Caco-2 (cell line): ENCODE results near the gene SIT1. TPM values are rescaled to one million over a fixed set of nuclear protein-coding genes. Genes with fewer than 3 reads are reported as not detected.
A peak's percentile ranks its signal among the peaks of the same experiment; 100 is the strongest.
"Not testable (repeated sequence)": the region's sequence is repeated elsewhere in the genome, so short reads cannot be mapped to it uniquely, and the experiment has no call there.

Experiments
- BruUV-seq: library from RNA; stranded (reverse); fragments of 400-500 nt; replicated peaks from 2 replicates; lab custom pipeline; 2021; lab: Mats Ljungman, UMichigan
- CTCF ChIA-PET: fragments of 300-600 bp; sonication (Branson Sonifier 250); formaldehyde crosslinking; loops from one replicate; lab custom pipeline; 2022; ENCODE audit warnings: antibody characterized with exemption; lab: Charles Lee
- POLR2A ChIA-PET: fragments of 300-600 bp; sonication (Branson Sonifier 250); formaldehyde crosslinking; loops from one replicate; lab custom pipeline; 2022; ENCODE audit warnings: antibody characterized with exemption; lab: Charles Lee
- DNase-seq, 2 experiments: peaks; one replicate each; pipeline versions ENCODE4 v3.0.0 to v3.0.0-alpha.2; 2020 to 2022
- H3K27me3 ChIP-seq: replicated peaks from 2 replicates; pipeline ENCODE4 v1.6.0; 2011; ENCODE audit warnings: low read length; ENCODE audit not compliant: control insufficient read depth, insufficient read depth
- H3K36me3 ChIP-seq: 2 replicates; pipeline ENCODE4 v1.5.1; 2011; ENCODE audit warnings: low read length; ENCODE audit not compliant: control insufficient read depth, insufficient read depth
- H3K4me1 ChIP-seq: fragments of 250-450 bp; sonication (Bioruptor Pico); 2 replicates; pipeline ENCODE4 v1.5.1; 2020; ENCODE audit warnings: mild to moderate bottlenecking
- H3K4me3 ChIP-seq: 2 replicates; pipeline ENCODE4 v1.5.1; 2011; ENCODE audit warnings: low read depth, mild to moderate bottlenecking, control low read depth, low read length
- H3K9me3 ChIP-seq: fragments of 250-450 bp; sonication (Bioruptor Pico); 2 replicates; pipeline ENCODE4 v1.5.1; 2020; ENCODE audit warnings: mild to moderate bottlenecking, moderate library complexity
- H3K27ac Mint-ChIP-seq: one replicate; pipeline ENCODE4 v1.8.0; 2022; ENCODE audit warnings: mixed read lengths; ENCODE audit not compliant: unreplicated experiment
- H3K27me3 Mint-ChIP-seq: one replicate; pipeline ENCODE4 v1.8.0; 2022; ENCODE audit warnings: mixed read lengths; ENCODE audit not compliant: insufficient read depth, unreplicated experiment
- H3K36me3 Mint-ChIP-seq: one replicate; pipeline ENCODE4 v1.8.0; 2022; ENCODE audit warnings: mild to moderate bottlenecking, mixed read lengths; ENCODE audit not compliant: insufficient read depth, unreplicated experiment
- H3K4me1 Mint-ChIP-seq: one replicate; pipeline ENCODE4 v1.8.0; 2022; ENCODE audit warnings: low read depth, mixed read lengths; ENCODE audit not compliant: unreplicated experiment
- H3K4me3 Mint-ChIP-seq: one replicate; pipeline ENCODE4 v1.8.0; 2022; ENCODE audit warnings: mild to moderate bottlenecking, moderate library complexity, mixed read lengths; ENCODE audit not compliant: unreplicated experiment
- H3K9me3 Mint-ChIP-seq: one replicate; pipeline ENCODE4 v1.8.0; 2022; ENCODE audit warnings: mixed read lengths; ENCODE audit not compliant: unreplicated experiment
- intact Hi-C: fragments of 100-400 bp; cut with micrococcal nuclease; formaldehyde crosslinking; loops from one replicate; pipeline ENCODE4 v1.10.0; 2022; ENCODE audit not compliant: unreplicated experiment
- total RNA-seq: library from RNA; stranded (reverse); gene quantifications from 2 replicates; pipeline ENCODE4 v1.2.3, GENCODE V29; 2022
- TF ChIP-seq, protein P1 (sequence below), 2 experiments: fragments of 200-600 bp in 1 of 2; IDR thresholded peaks; 1 replicate in 1 of 2; 2 replicates in 1 of 2; pipeline versions ENCODE4 v1.5.1 to v1.8.0; 2011 to 2022; ENCODE audit warnings: antibody characterized with exemption in 1 of 2, control low read depth in 1 of 2, inconsistent platforms in 1 of 2, low read depth in 1 of 2, low read length in 1 of 2, mild to moderate bottlenecking in 1 of 2, moderate library complexity in 1 of 2; ENCODE audit not compliant: insufficient read depth in 1 of 2, severe bottlenecking in 1 of 2, unreplicated experiment in 1 of 2

SIT1 gene
- total RNA-seq, 1 experiment from 2014 or later, result not detected

DNA sequence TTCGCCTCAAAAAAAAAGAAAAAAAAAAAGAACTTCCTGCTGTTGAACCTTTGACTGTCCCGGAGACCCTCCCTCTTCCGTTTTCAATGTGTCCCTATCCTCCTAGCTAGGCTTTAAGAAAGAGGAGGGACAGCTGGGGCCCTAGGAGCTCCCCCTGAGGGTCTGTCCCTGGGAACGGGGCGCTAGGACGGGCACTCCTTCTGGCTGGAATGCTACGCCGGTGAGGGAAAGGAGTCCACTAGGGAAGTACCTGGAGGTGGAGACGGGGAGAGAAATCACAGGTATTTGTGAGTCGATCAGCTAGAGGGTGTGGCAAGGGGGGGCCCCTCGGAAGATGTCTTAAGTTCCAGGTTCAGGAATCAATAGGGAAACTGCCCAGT lies 4.6 kb downstream of the SIT1 start:
- ChIA-PET CTCF (interaction anchor here (0.7 to 2.4 kb wide), 16 partner anchors 12 to 384 kb away, joined by 3 to 31 read pairs (median 7); partner anchors contain the start of genes ARHGEF39, CCDC107, CREB3 and HINT2), POLR2A (interaction anchor here (0.6 to 2.5 kb wide), 11 partner anchors 11 to 1002 kb away, joined by 3 to 35 read pairs (median 4); partner anchors contain the start of genes CCDC107, RMRP, RUSC2 and TLN1)
- Mint-ChIP-seq H3K27me3 (no peaks in the 10 kb centered on the region), H3K4me1 (peaks cover 10% of the 10 kb centered on the region), H3K36me3 (peaks cover 7% of the 10 kb centered on the region), H3K4me3 (peak overlapping the region; percentile 81), H3K27ac (peak overlapping the region; percentile 84), H3K9me3 (no peaks in the 10 kb centered on the region)
- no peaks in the 10 kb centered on the region for H3K9me3 ChIP-seq
- TF ChIP-seq, protein P1, sequence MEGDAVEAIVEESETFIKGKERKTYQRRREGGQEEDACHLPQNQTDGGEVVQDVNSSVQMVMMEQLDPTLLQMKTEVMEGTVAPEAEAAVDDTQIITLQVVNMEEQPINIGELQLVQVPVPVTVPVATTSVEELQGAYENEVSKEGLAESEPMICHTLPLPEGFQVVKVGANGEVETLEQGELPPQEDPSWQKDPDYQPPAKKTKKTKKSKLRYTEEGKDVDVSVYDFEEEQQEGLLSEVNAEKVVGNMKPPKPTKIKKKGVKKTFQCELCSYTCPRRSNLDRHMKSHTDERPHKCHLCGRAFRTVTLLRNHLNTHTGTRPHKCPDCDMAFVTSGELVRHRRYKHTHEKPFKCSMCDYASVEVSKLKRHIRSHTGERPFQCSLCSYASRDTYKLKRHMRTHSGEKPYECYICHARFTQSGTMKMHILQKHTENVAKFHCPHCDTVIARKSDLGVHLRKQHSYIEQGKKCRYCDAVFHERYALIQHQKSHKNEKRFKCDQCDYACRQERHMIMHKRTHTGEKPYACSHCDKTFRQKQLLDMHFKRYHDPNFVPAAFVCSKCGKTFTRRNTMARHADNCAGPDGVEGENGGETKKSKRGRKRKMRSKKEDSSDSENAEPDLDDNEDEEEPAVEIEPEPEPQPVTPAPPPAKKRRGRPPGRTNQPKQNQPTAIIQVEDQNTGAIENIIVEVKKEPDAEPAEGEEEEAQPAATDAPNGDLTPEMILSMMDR (IDR thresholded peaks at IDR 0.05; ENCODE audit: insufficient read depth in 1 of 2, low read depth in 1 of 2, low read length in 1 of 2, severe bottlenecking in 1 of 2, unreplicated experiment in 1 of 2), result peak; percentile 10 to 60
- H3K27me3 ChIP-seq, result no peaks in the 10 kb centered on the region
- peak overlapping the region; percentile 46 for H3K4me3 ChIP-seq
- peak; percentile 85 to 92 for DNase-seq
- intact Hi-C loops, result loop anchor here (1.0 to 5.0 kb wide), 5 partner anchors 11 to 236 kb away; partner anchors contain the start of genes CREB3 and TLN1
- no peaks in the 10 kb centered on the region; the same call in 1 of the 2 replicates for H3K4me1 ChIP-seq
- H3K36me3 ChIP-seq, result no peaks in the 10 kb centered on the region
- BruUV-seq, result no TSS peak

DNA sequence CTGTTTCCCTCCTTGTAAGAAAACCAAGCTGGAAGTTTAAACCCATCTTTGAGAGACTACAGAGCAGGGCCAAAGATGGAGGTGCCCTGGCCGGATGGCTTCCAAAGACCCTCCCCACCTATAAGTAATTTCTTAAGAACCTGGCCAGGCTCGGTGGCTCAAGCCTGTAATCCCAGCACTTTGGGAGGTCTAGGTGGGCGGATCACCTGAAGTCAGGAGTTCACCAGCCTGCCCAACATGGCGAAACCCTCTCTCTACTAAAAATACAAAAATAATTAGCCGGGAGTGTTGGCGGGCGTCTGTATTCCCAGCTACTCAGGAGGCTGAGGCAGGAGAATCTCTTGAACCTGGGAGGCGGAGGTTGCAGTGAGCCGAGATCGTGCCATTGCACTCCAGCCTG lies 5.0 kb downstream of the SIT1 start:
- Mint-ChIP-seq H3K4me3 (peak overlapping the region; percentile 81), H3K27ac (peak overlapping the region; percentile 84)
- ChIA-PET POLR2A (interaction anchor here (0.7 to 2.5 kb wide), 9 partner anchors 12 to 1001 kb away, joined by 3 to 35 read pairs (median 5); partner anchors contain the start of genes CCDC107, RMRP and TLN1), CTCF (interaction anchor here (0.7 to 2.4 kb wide), 15 partner anchors 12 to 384 kb away, joined by 3 to 31 read pairs (median 6); partner anchors contain the start of genes ARHGEF39, CCDC107, CREB3 and HINT2)
- peak overlapping the region; percentile 46 for H3K4me3 ChIP-seq
- not testable (repeated sequence) for H3K27me3 ChIP-seq, H3K9me3 Mint-ChIP-seq, H3K4me1 Mint-ChIP-seq, DNase-seq, H3K36me3 ChIP-seq, H3K27me3 Mint-ChIP-seq, H3K9me3 ChIP-seq, H3K4me1 ChIP-seq, H3K36me3 Mint-ChIP-seq
- BruUV-seq, result TSS peak; percentile 50
- intact Hi-C loops, result loop anchor here (1.0 to 5.0 kb wide), 5 partner anchors 12 to 237 kb away; partner anchors contain the start of genes CREB3 and TLN1

GRCh38 chr9:35643046-35643445 lies 7.7 kb downstream of the SIT1 start:
- DNase-seq, result no peak
- no peaks in the 10 kb centered on the region for H3K9me3 ChIP-seq
- ChIA-PET CTCF (no interaction called here), POLR2A (no interaction called here)
- TF ChIP-seq, protein P1 (IDR thresholded peaks at IDR 0.05; ENCODE audit: insufficient read depth in 1 of 2, low read depth in 1 of 2, low read length in 1 of 2, severe bottlenecking in 1 of 2, unreplicated experiment in 1 of 2), result no peak
- H3K27me3 ChIP-seq, result no peaks in the 10 kb centered on the region
- no peaks in the 10 kb centered on the region for H3K9me3 Mint-ChIP-seq
- intact Hi-C loops, result no loop called here
- no peak overlapping the region for H3K4me3 Mint-ChIP-seq
- peaks cover 10% of the 10 kb centered on the region for H3K4me1 Mint-ChIP-seq
- no peaks in the 10 kb centered on the region for H3K27me3 Mint-ChIP-seq
- H3K4me1 ChIP-seq, result no peaks in the 10 kb centered on the region; the same call in 1 of the 2 replicates
- H3K36me3 ChIP-seq, result no peaks in the 10 kb centered on the region
- BruUV-seq, result no TSS peak
- H3K27ac Mint-ChIP-seq, result no peak overlapping the region
- H3K4me3 ChIP-seq, result no peak overlapping the region
- peaks cover 13% of the 10 kb centered on the region for H3K36me3 Mint-ChIP-seq

DNA sequence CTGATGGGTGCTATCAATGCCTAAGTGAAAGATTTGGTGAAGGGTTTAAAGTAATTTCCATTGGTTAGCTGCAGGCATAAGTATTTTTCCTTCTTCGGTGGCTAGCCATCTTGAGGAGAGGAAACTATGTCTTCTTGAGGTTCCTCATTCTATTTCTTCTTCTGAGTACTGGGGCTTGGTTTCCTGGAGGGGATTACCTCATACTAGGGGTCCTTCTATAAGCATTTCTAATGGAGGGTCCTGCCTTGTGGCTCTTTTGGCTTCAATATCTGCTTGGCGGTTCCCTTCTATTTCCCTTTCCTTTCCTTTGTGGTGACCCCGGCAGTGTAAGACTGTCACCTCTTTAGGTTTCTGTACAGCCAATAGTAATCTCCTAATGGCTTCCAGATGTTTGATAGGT lies 9.3 kb downstream of the SIT1 start:
- H3K4me1 ChIP-seq, H3K36me3 ChIP-seq, POLR2A ChIA-PET, H3K27ac Mint-ChIP-seq, BruUV-seq, intact Hi-C loops, H3K27me3 ChIP-seq, H3K9me3 ChIP-seq, DNase-seq, H3K4me1 Mint-ChIP-seq, H3K4me3 Mint-ChIP-seq, CTCF ChIA-PET, H3K9me3 Mint-ChIP-seq, H3K4me3 ChIP-seq, H3K27me3 Mint-ChIP-seq: not testable (repeated sequence)
- peaks cover 12% of the 10 kb centered on the region for H3K36me3 Mint-ChIP-seq

DNA sequence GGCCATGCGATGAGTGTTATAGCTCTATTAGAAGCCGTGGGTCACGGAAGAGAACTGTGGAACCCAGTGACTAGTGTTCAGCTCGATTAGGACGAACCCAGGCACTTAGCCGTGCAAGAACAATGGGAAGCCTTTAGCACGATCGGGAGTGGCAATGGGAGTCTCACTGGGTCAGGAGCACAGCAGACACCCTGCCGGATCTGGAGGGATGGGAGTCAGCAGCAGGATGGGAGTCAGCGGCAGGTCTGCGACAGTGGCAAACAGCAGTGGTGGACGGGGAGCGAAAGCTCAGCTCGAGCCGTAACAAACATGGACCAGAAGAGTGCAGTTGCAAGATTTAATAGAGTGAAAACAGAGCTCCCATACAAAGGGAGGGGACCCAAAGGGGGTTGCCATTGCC lies 10.3 kb downstream of the SIT1 start:
- intact Hi-C loops, DNase-seq, BruUV-seq, H3K36me3 ChIP-seq, H3K27me3 Mint-ChIP-seq, H3K4me3 Mint-ChIP-seq, H3K36me3 Mint-ChIP-seq, H3K27me3 ChIP-seq, H3K4me3 ChIP-seq, CTCF ChIA-PET, H3K27ac Mint-ChIP-seq, H3K4me1 Mint-ChIP-seq, H3K9me3 Mint-ChIP-seq, H3K4me1 ChIP-seq, H3K9me3 ChIP-seq: not testable (repeated sequence)
- POLR2A ChIA-PET, result interaction anchor here (0.7 kb wide), 1 partner anchor 1401 kb away, joined by 3 read pairs; no protein-coding TSS in a partner anchor
